Measurements from ENCODE around the gene MS4A4A. TPM values are rescaled to one million over a fixed set of nuclear protein-coding genes. Genes with fewer than 3 reads are reported as not detected.

Gene MS4A4A
- total RNA-seq, 4 donors from 2014 or later = 27.8 to 55.8 (median 38.3) TPM

GRCh38 chr11:60242740-60243239, 37.7 kb upstream of the MS4A4A start, which contains the start of gene MS4A4E:
Gene MS4A4E (minus strand): TSS chr11:60243137. CDS start chr11:60230055, 13,082 bp downstream.
- TF ChIP-seq EP300 (IDR thresholded peaks at IDR 0.05) (peak in 1 of 2 donors; percentile 7), CTCF (IDR thresholded peaks at IDR 0.05) (no peak)
- Histone ChIP-seq H3K4me1 (no peaks in the 10 kb centered on the region), H3K4me3 (peak within 1 kb of the TSS in 1 of 4 donors; percentile 31), H3K9me3 (no peaks in the 10 kb centered on the region), H3K27ac (no peak within 1 kb of the TSS), H3K36me3 (no peaks in the 10 kb centered on the region), H3K27me3 (no peaks in the 10 kb centered on the region)
- WGBS, 2 donors = 80 to 83% methylated on average over 5 of the region's 5 CpGs
- DNase-seq (ENCODE audit: low spot score in 2 of 2) = no peak

GRCh38 chr11:60251485-60252212, 28.8 kb upstream of the MS4A4A start:
- H3K27me3 ChIP-seq = no peaks in the 10 kb centered on the region
- TF ChIP-seq EP300 (IDR thresholded peaks at IDR 0.05) = no peak
- TF ChIP-seq CTCF (IDR thresholded peaks at IDR 0.05) = peak in 4 of 5 experiments; percentile 28 to 41 (median 34)
- H3K4me1 ChIP-seq = peaks cover 0 to 8% (median 0%) of the 10 kb centered on the region in 4 donors
- no peak overlapping the region for H3K4me3 ChIP-seq
- peaks cover 0 to 8% (median 0%) of the 10 kb centered on the region in 4 donors for H3K9me3 ChIP-seq
- WGBS, 2 donors = 42% methylated on average over 6 of the region's 6 CpGs
- peak overlapping the region in 1 of 4 donors; percentile 62 for H3K27ac ChIP-seq
- DNase-seq (ENCODE audit: low spot score in 2 of 2) = peak in 1 of 2 donors; percentile 36
- H3K36me3 ChIP-seq = no peaks in the 10 kb centered on the region

GRCh38 chr11:60252213-60253108, 28.0 kb upstream of the MS4A4A start:
- Histone ChIP-seq H3K27me3 (no peaks in the 10 kb centered on the region), H3K4me3 (no peak overlapping the region), H3K27ac (peak overlapping the region in 2 of 4 donors; percentile 33 to 62), H3K4me1 (peaks cover 0 to 8% (median 0%) of the 10 kb centered on the region in 4 donors), H3K9me3 (peaks cover 0 to 8% (median 0%) of the 10 kb centered on the region in 4 donors), H3K36me3 (no peaks in the 10 kb centered on the region)
- WGBS, 2 donors = 8 to 27% methylated on average over 2 of the region's 2 CpGs
- no peak for DNase-seq (ENCODE audit: low spot score in 2 of 2)
- TF ChIP-seq CTCF (IDR thresholded peaks at IDR 0.05) (no peak), EP300 (IDR thresholded peaks at IDR 0.05) (peak in 1 of 2 donors; percentile 36), POLR2A (IDR thresholded peaks at IDR 0.05) (no peak)

GRCh38 chr11:60257956-60258722, 22.3 kb upstream of the MS4A4A start:
- H3K27me3 ChIP-seq = no peaks in the 10 kb centered on the region
- 76 to 87% methylated on average over 4 of the region's 4 CpGs for WGBS, 2 donors
- H3K4me3 ChIP-seq = no peak overlapping the region
- DNase-seq (ENCODE audit: low spot score in 2 of 2) = no peak
- H3K4me1 ChIP-seq = peaks cover 0 to 5% (median 0%) of the 10 kb centered on the region in 4 donors
- H3K9me3 ChIP-seq = peaks cover 0 to 8% (median 0%) of the 10 kb centered on the region in 4 donors
- no peaks in the 10 kb centered on the region for H3K36me3 ChIP-seq
- no peak for TF ChIP-seq POLR2A (IDR thresholded peaks at IDR 0.05)
- TF ChIP-seq EP300 (IDR thresholded peaks at IDR 0.05) = no peak
- no peak for TF ChIP-seq CTCF (IDR thresholded peaks at IDR 0.05)
- H3K27ac ChIP-seq = no peak overlapping the region

Measured in tibial nerve (tissue), 4 donors.